HepG2 (cell line): ENCODE measurements around the gene PCIF1. TPM values are rescaled to one million over a fixed set of nuclear protein-coding genes. Genes with fewer than 3 reads are reported as not detected.

Experiments
- CSRNP2 ChIP-seq: sonication (generic); formaldehyde crosslinking; conservative IDR thresholded peaks from 2 replicates; pipeline ENCODE4 v1.8.0; 2022; ENCODE audit warnings: low read depth, missing genetic modification reagents
- DMAP1 ChIP-seq: IDR thresholded peaks from 2 replicates; pipeline ENCODE4 v1.6.1; 2016
- GPN1 ChIP-seq: sonication (generic); formaldehyde crosslinking; IDR thresholded peaks from 2 replicates; pipeline ENCODE4 v1.5.1; 2020; ENCODE audit warnings: missing genetic modification reagents, borderline replicate concordance
- HOXA9 ChIP-seq: sonication (generic); formaldehyde crosslinking; IDR thresholded peaks from 2 replicates; pipeline ENCODE4 v1.8.1; 2022; ENCODE audit warnings: missing genetic modification reagents, mild to moderate bottlenecking, moderate library complexity, borderline replicate concordance
- IRX3 ChIP-seq: sonication (generic); formaldehyde crosslinking; IDR thresholded peaks from 2 replicates; pipeline ENCODE4 v1.8.1; 2023; ENCODE audit warnings: mild to moderate bottlenecking, low read depth, missing genetic modification reagents, borderline replicate concordance
- NFKBIZ ChIP-seq: IDR thresholded peaks from 2 replicates; pipeline ENCODE4 v1.6.1; 2018; ENCODE audit warnings: missing genetic modification reagents, missing compliant biosample characterization
- ONECUT2 ChIP-seq: sonication (generic); formaldehyde crosslinking; IDR thresholded peaks from 2 replicates; pipeline ENCODE4 v1.4.0; 2020; ENCODE audit warnings: missing genetic modification reagents
- SOX5 ChIP-seq: IDR thresholded peaks from 2 replicates; pipeline ENCODE4 v1.6.1; 2016; ENCODE audit warnings: borderline replicate concordance
- YEATS2 ChIP-seq: sonication (generic); formaldehyde crosslinking; IDR thresholded peaks from 2 replicates; pipeline ENCODE4 v1.4.0; 2020; ENCODE audit warnings: missing genetic modification reagents, borderline replicate concordance
- ZFP36L2 ChIP-seq: sonication (generic); formaldehyde crosslinking; IDR thresholded peaks from 2 replicates; pipeline ENCODE4 v1.4.0; 2020; ENCODE audit warnings: missing genetic modification reagents
- ZNF546 ChIP-seq: sonication (generic); formaldehyde crosslinking; conservative IDR thresholded peaks from 2 replicates; pipeline ENCODE4 v1.8.1; 2023; ENCODE audit warnings: mild to moderate bottlenecking, missing genetic modification reagents
- ZNF589 ChIP-seq: sonication (generic); formaldehyde crosslinking; conservative IDR thresholded peaks from 2 replicates; pipeline ENCODE4 v1.8.0; 2022; ENCODE audit warnings: mild to moderate bottlenecking, moderate library complexity, missing genetic modification reagents
- ZNF775 ChIP-seq: sonication (generic); formaldehyde crosslinking; IDR thresholded peaks from 2 replicates; pipeline ENCODE4 v1.4.0; 2020; ENCODE audit warnings: missing genetic modification reagents, mild to moderate bottlenecking, moderate library complexity, borderline replicate concordance
- polyA plus RNA-seq, 8 experiments: library from polyadenylated mRNA; depleted of rRNA in 3 of 8; stranded (reverse) in 7 of 8; unstranded in 1 of 8; fragments of >200 nt; fragmentation: Illumina TruSeq in 4 of 8; extraction: Trizol in 4 of 8; gene quantifications; 2 replicates each; pipeline versions ENCODE4 v1.2.1 to v1.2.3, GENCODE V29; 2011 to 2016; ENCODE audit warnings: low read depth in 4 of 8, missing spikeins in 1 of 8, mixed read lengths in 1 of 8; ENCODE audit not compliant: insufficient read depth in 1 of 8
- total RNA-seq, 5 experiments: library from RNA; depleted of rRNA; stranded (reverse); fragments of >200 nt; fragmentation: Illumina TruSeq; extraction: Trizol; gene quantifications; 2 replicates each; pipeline ENCODE4 v1.2.3, GENCODE V29; 2016; ENCODE audit warnings: low read depth in 1 of 5
- TF ChIP-seq, protein P1 (sequence below): sonication (generic); formaldehyde crosslinking; conservative IDR thresholded peaks from 2 replicates; pipeline ENCODE4 v1.8.0; 2022; ENCODE audit warnings: mild to moderate bottlenecking, moderate library complexity, missing genetic modification reagents
- TF ChIP-seq, protein P2 (sequence below): sonication (generic); formaldehyde crosslinking; IDR thresholded peaks from 2 replicates; pipeline ENCODE4 v1.5.1; 2020; ENCODE audit warnings: mild to moderate bottlenecking, missing genetic modification reagents, moderate library complexity
- TF ChIP-seq, protein P3 (sequence below): sonication (generic); formaldehyde crosslinking; IDR thresholded peaks from 2 replicates; pipeline ENCODE4 v1.4.0; 2020; ENCODE audit warnings: missing genetic modification reagents

Gene PCIF1
- total and polyA plus RNA-seq, 2 of the 13 experiments (the other 11 are each of a cell fraction or from before 2014, with no cell fraction given): 20.9 to 24.4 TPM

GRCh38 chr20:45934586-45935415 is at the start of gene PCIF1 (continued):
- TF ChIP-seq, protein P1, sequence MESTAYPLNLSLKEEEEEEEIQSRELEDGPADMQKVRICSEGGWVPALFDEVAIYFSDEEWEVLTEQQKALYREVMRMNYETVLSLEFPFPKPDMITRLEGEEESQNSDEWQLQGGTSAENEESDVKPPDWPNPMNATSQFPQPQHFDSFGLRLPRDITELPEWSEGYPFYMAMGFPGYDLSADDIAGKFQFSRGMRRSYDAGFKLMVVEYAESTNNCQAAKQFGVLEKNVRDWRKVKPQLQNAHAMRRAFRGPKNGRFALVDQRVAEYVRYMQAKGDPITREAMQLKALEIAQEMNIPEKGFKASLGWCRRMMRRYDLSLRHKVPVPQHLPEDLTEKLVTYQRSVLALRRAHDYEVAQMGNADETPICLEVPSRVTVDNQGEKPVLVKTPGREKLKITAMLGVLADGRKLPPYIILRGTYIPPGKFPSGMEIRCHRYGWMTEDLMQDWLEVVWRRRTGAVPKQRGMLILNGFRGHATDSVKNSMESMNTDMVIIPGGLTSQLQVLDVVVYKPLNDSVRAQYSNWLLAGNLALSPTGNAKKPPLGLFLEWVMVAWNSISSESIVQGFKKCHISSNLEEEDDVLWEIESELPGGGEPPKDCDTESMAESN: peak; percentile 94
- TF ChIP-seq HOXA9 (no peak; the same call in none of the 2 replicates), YEATS2 (peak; percentile 80; the same call in 1 of the 2 replicates), GPN1 (CRISPR knock-in tag) (peak; percentile 96), CSRNP2 (CRISPR knock-in tag) (no peak), SOX5 (CRISPR knock-in tag) (peak; percentile 46; the same call in 1 of the 2 replicates), NFKBIZ (CRISPR knock-in tag) (peak; percentile 85), ZNF775 (no peak), ZNF546 (CRISPR knock-in tag) (peak; percentile 98), DMAP1 (CRISPR knock-in tag) (peak; percentile 97), ZFP36L2 (no peak), ZNF589 (CRISPR knock-in tag) (0 out of 2 replicates have a peak, but pooled peaks have one; percentile 49), IRX3 (peak; percentile 93), ONECUT2 (CRISPR knock-in tag) (peak; percentile 30; the same call in 1 of the 2 replicates)
- TF ChIP-seq, protein P2, sequence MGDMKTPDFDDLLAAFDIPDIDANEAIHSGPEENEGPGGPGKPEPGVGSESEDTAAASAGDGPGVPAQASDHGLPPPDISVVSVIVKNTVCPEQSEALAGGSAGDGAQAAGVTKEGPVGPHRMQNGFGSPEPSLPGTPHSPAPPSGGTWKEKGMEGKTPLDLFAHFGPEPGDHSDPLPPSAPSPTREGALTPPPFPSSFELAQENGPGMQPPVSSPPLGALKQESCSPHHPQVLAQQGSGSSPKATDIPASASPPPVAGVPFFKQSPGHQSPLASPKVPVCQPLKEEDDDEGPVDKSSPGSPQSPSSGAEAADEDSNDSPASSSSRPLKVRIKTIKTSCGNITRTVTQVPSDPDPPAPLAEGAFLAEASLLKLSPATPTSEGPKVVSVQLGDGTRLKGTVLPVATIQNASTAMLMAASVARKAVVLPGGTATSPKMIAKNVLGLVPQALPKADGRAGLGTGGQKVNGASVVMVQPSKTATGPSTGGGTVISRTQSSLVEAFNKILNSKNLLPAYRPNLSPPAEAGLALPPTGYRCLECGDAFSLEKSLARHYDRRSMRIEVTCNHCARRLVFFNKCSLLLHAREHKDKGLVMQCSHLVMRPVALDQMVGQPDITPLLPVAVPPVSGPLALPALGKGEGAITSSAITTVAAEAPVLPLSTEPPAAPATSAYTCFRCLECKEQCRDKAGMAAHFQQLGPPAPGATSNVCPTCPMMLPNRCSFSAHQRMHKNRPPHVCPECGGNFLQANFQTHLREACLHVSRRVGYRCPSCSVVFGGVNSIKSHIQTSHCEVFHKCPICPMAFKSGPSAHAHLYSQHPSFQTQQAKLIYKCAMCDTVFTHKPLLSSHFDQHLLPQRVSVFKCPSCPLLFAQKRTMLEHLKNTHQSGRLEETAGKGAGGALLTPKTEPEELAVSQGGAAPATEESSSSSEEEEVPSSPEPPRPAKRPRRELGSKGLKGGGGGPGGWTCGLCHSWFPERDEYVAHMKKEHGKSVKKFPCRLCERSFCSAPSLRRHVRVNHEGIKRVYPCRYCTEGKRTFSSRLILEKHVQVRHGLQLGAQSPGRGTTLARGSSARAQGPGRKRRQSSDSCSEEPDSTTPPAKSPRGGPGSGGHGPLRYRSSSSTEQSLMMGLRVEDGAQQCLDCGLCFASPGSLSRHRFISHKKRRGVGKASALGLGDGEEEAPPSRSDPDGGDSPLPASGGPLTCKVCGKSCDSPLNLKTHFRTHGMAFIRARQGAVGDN (CRISPR knock-in tag): peak; percentile 92
- TF ChIP-seq, protein P3, sequence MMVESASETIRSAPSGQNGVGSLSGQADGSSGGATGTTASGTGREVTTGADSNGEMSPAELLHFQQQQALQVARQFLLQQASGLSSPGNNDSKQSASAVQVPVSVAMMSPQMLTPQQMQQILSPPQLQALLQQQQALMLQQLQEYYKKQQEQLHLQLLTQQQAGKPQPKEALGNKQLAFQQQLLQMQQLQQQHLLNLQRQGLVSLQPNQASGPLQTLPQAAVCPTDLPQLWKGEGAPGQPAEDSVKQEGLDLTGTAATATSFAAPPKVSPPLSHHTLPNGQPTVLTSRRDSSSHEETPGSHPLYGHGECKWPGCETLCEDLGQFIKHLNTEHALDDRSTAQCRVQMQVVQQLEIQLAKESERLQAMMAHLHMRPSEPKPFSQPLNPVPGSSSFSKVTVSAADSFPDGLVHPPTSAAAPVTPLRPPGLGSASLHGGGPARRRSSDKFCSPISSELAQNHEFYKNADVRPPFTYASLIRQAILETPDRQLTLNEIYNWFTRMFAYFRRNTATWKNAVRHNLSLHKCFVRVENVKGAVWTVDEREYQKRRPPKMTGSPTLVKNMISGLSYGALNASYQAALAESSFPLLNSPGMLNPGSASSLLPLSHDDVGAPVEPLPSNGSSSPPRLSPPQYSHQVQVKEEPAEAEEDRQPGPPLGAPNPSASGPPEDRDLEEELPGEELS (CRISPR knock-in tag): peak; percentile 47; the same call in 1 of the 2 replicates
